ENCODE results near the gene TM9SF4. TPM values are rescaled to one million over a fixed set of nuclear protein-coding genes. Genes with fewer than 3 reads are reported as not detected.
"Not testable (repeated sequence)": the region's sequence is repeated elsewhere in the genome, so short reads cannot be mapped to it uniquely, and the experiment has no call there.

The TM9SF4 gene
- total RNA-seq, 1 donor from 2014 or later = 37.0 TPM

- intact Hi-C loops (cut with micrococcal nuclease) = no loop called here
Measured at GRCh38 chr20:32155017-32155981, 45.8 kb downstream of the TM9SF4 start.

- intact Hi-C loops (cut with micrococcal nuclease) = no loop called here
Measured at GRCh38 chr20:32157611-32158010, 48.1 kb downstream of the TM9SF4 start.

- intact Hi-C loops (cut with micrococcal nuclease) = no loop called here
Measured at GRCh38 chr20:32158351-32158750, 48.8 kb downstream of the TM9SF4 start.

DNA sequence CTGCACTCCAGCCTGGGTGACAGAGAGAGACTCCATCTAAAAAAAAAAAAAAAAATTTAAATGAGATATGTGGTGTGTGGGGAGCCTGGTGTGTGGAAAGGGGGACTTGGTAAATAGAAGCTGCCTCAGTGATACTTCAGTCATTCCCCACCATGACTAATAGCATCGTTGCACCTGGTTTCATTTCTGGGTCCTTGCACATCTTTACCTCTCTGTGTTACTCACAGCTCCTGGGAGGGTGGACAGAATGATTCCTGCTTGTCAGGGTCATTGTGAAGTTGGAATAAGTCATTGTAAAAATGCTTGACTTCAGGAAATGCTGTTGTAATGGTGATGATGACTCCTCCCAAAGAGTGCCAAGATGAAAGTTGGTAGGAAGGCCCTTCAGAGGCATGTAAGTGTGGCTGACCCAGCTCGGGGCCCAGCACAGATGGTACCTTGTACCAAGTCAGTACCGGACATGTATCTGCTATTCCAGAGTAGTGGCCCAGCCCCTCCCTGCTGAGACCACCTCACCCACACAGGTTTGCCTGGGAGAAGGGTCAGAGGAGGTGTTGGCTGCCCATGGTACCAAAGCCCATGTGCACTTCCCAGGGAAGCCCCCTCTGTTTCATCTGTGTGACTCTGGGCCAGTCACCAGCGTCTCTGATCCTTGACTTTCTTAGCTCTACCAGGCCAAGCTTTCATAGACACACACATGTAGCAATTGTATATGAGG, 49.6 kb downstream of the TM9SF4 start:
- intact Hi-C loops (cut with micrococcal nuclease) = no loop called here

- intact Hi-C loops (cut with micrococcal nuclease) = no loop called here
Measured at GRCh38 chr20:32159766-32160221, 50.3 kb downstream of the TM9SF4 start.

DNA sequence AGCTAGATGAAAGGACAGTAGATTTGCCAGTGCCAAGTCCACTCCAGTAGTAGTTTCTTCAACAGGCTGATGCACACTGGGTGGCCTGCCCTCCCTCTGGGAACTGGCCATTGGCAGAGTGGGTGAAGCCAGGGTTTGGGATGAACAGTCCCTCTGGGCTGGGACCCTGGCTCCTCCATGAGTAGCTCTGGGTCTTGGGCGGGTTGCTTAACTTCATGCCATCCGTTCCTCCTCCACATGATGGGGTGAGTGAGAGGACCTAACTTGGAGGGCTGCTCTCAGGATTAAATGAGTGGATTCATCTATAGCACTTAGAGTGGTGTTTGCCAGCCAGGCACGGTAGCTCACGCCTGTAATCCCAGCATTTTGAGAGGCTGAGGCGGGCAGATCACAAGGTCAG, 50.8 kb downstream of the TM9SF4 start:
- intact Hi-C loops (cut with micrococcal nuclease) = no loop called here

- intact Hi-C loops (cut with micrococcal nuclease) = no loop called here
Measured at GRCh38 chr20:32162351-32162750, 52.8 kb downstream of the TM9SF4 start.

- intact Hi-C loops (cut with micrococcal nuclease) = no loop called here
Measured at GRCh38 chr20:32163951-32164350, 54.4 kb downstream of the TM9SF4 start.

GRCh38 chr20:32164984-32165735, 55.6 kb downstream of the TM9SF4 start:
- intact Hi-C loops (cut with micrococcal nuclease) = no loop called here

GRCh38 chr20:32165836-32166545, 56.5 kb downstream of the TM9SF4 start:
- intact Hi-C loops (cut with micrococcal nuclease) = no loop called here

DNA sequence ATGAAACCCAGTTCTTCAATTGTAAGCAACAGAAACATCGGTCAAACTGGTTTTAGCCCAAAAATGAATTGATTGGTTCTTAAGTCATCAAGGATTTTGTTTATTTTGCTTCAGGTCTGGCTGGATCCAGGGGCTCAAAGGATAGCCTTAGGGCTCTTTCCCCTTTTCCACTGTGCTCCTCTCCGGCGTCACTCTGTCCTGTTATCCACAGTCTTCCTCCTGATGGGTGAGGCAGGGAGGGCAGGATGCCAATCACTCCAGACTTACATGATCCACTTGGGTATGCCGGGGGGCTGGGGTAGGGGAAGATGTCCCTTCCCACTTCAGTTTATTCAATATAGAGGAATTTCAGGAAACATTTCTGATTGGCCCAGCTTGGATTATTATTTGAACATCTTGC, 58.0 kb downstream of the TM9SF4 start:
- intact Hi-C loops (cut with micrococcal nuclease) = no loop called here

DNA sequence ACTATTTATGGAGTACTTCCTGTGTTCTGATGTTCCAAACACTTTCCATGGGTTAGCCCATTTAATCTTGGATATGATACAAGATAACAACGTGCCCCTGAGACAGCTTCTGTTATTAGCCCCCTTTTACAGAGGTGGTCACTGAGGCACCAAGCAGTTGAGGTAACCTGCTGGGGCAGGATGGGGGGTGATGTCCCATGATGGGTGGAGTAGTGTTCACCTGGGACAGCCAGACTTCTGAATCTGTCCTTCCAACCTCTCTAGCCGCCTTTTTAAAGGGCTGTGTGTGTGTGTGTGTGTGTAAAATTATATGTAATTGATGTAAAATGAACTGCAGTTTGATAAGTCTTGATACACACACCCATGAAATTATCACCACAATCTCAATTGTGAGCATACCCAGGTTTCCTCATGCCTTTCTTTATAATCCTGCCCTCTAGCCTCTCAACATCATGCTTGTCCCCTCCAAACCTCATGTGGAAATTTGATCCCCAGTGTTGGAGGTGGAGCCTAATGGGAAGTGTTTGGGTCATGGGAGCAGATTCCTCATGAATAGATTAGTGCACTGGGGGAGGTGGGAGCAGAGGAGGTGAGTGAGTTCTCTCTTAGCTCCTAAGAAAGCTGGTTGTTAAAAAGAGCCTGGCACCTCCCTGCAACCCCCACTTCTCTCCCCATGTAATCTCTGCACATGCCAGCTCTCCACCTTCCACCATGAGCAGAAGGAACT, 58.8 kb downstream of the TM9SF4 start:
- intact Hi-C loops (cut with micrococcal nuclease) = no loop called here

GRCh38 chr20:32177696-32178095, 68.2 kb downstream of the TM9SF4 start:
- intact Hi-C loops (cut with micrococcal nuclease) = not testable (repeated sequence)

GRCh38 chr20:32179515-32179914, 70.0 kb downstream of the TM9SF4 start:
- intact Hi-C loops (cut with micrococcal nuclease) = no loop called here

GRCh38 chr20:32179934-32180333, 70.4 kb downstream of the TM9SF4 start:
- intact Hi-C loops (cut with micrococcal nuclease) = no loop called here

GRCh38 chr20:32181606-32182005, 72.1 kb downstream of the TM9SF4 start:
- intact Hi-C loops (cut with micrococcal nuclease) = no loop called here

DNA sequence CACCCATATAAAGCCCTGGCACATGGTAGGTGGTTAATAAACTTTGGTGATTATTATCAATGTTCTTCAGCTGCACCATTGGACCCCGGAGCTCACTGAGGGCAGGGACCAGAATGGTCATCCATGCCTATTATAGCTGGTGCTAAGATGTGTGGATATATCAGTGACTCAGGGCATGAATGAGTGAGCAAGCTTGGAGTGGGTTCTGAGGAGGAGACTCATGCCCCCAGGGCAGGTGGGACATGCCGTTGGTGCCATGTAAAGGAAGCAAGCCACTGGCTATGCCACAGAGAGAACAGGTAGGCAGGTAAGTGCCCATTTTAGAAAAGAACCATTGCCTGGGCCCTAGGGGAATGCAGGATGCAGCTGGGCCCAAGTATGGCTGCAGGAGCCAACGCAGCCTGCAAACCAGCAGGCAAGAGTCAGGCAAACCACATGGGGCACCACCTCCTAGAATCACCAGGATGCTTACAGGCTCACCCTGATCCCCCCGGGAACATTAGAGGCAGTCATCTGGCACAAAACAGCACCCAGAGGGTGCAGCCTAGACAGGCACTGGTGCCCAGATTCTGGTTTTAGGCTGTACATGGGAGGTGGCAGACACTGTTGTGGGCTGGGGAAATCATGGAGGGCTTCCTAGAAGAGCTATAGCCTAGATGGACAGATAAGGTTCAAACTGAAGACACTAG, 74.6 kb downstream of the TM9SF4 start:
- intact Hi-C loops (cut with micrococcal nuclease) = no loop called here

- intact Hi-C loops (cut with micrococcal nuclease) = no loop called here
Measured at GRCh38 chr20:32184961-32185603, 75.6 kb downstream of the TM9SF4 start.

DNA sequence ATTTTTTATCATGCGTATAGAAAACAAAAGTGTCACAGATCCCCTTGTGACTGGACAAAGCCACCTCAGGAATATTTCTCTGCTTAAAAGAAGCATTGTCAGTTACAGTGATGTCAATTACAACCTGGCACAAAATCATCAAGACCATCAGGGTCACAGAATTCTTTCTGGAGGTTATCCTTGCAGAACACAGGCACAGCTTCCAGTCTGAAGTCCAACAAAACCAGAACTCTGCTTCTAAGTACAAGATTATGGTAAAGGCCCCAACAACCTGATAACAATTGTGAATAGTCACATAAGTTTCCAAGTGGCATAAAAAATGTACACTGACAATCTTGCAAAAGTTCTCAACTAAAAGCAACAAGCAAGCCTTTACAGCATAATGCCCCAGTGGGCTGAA, 77.0 kb downstream of the TM9SF4 start:
- intact Hi-C loops (cut with micrococcal nuclease) = no loop called here
